ENCODE data around the gene FBXW2.

FBXW2 gene

GRCh38 chr9:120742951-120743416, 50.2 kb downstream of the FBXW2 start:
- H3K27me3 Mint-ChIP-seq: no peaks in the 10 kb centered on the region
- H3K4me3 Mint-ChIP-seq: no peak overlapping the region
- ATAC-seq (peak; percentile 79), DNase-seq (no peak)
- H3K36me3 Mint-ChIP-seq (ENCODE audit: low read depth): no peaks in the 10 kb centered on the region
- no peaks in the 10 kb centered on the region for H3K4me1 Mint-ChIP-seq
- H3K9me3 Mint-ChIP-seq: no peaks in the 10 kb centered on the region
- no peak overlapping the region for H3K27ac Mint-ChIP-seq

- no peak overlapping the region for H3K27ac Mint-ChIP-seq
- no peaks in the 10 kb centered on the region for H3K36me3 Mint-ChIP-seq (ENCODE audit: low read depth)
- H3K9me3 Mint-ChIP-seq: no peaks in the 10 kb centered on the region
- no peak overlapping the region for H3K4me3 Mint-ChIP-seq
- H3K27me3 Mint-ChIP-seq: no peaks in the 10 kb centered on the region
- ATAC-seq: no peak
- no peaks in the 10 kb centered on the region for H3K4me1 Mint-ChIP-seq
- no peak for DNase-seq
These were observed 51.5 kb downstream of the FBXW2 start for GRCh38 chr9:120741701-120742100.

- no peak overlapping the region for H3K4me3 Mint-ChIP-seq
- DNase-seq (no peak), ATAC-seq (no peak)
- H3K9me3 Mint-ChIP-seq: no peaks in the 10 kb centered on the region
- H3K27me3 Mint-ChIP-seq: no peaks in the 10 kb centered on the region
- H3K27ac Mint-ChIP-seq: no peak overlapping the region
- no peaks in the 10 kb centered on the region for H3K4me1 Mint-ChIP-seq
- H3K36me3 Mint-ChIP-seq (ENCODE audit: low read depth): no peaks in the 10 kb centered on the region
These were observed 52.0 kb downstream of the FBXW2 start for GRCh38 chr9:120741191-120741590.

- no peaks in the 10 kb centered on the region for H3K36me3 Mint-ChIP-seq (ENCODE audit: low read depth)
- DNase-seq (no peak), ATAC-seq (no peak)
- no peak overlapping the region for H3K4me3 Mint-ChIP-seq
- no peaks in the 10 kb centered on the region for H3K4me1 Mint-ChIP-seq
- H3K9me3 Mint-ChIP-seq: no peaks in the 10 kb centered on the region
- no peaks in the 10 kb centered on the region for H3K27me3 Mint-ChIP-seq
- no peak overlapping the region for H3K27ac Mint-ChIP-seq
These were observed 53.1 kb downstream of the FBXW2 start for GRCh38 chr9:120740132-120740531.

GRCh38 chr9:120737416-120738165, 55.6 kb downstream of the FBXW2 start:
- H3K27ac Mint-ChIP-seq: no peak overlapping the region
- H3K4me3 Mint-ChIP-seq: no peak overlapping the region
- no peaks in the 10 kb centered on the region for H3K4me1 Mint-ChIP-seq
- DNase-seq: no peak
- no peaks in the 10 kb centered on the region for H3K36me3 Mint-ChIP-seq (ENCODE audit: low read depth)
- no peaks in the 10 kb centered on the region for H3K27me3 Mint-ChIP-seq
- H3K9me3 Mint-ChIP-seq: no peaks in the 10 kb centered on the region
- no peak for ATAC-seq

- H3K27ac Mint-ChIP-seq: no peak overlapping the region
- no peaks in the 10 kb centered on the region for H3K4me1 Mint-ChIP-seq
- H3K36me3 Mint-ChIP-seq (ENCODE audit: low read depth): no peaks in the 10 kb centered on the region
- no peak for ATAC-seq
- no peaks in the 10 kb centered on the region for H3K9me3 Mint-ChIP-seq
- H3K27me3 Mint-ChIP-seq: no peaks in the 10 kb centered on the region
- no peak for DNase-seq
- no peak overlapping the region for H3K4me3 Mint-ChIP-seq
These were observed 56.3 kb downstream of the FBXW2 start for GRCh38 chr9:120736881-120737280.

- ATAC-seq (no peak), DNase-seq (no peak)
- Mint-ChIP-seq H3K36me3 (ENCODE audit: low read depth) (no peaks in the 10 kb centered on the region), H3K4me1 (no peaks in the 10 kb centered on the region), H3K4me3 (no peak overlapping the region), H3K9me3 (no peaks in the 10 kb centered on the region), H3K27me3 (no peaks in the 10 kb centered on the region), H3K27ac (no peak overlapping the region)
These were observed 57.6 kb downstream of the FBXW2 start for GRCh38 chr9:120735415-120736126.

- no peak for ATAC-seq
These were observed 58.4 kb downstream of the FBXW2 start for GRCh38 chr9:120734607-120735410.

GRCh38 chr9:120733190-120733589, 60.0 kb downstream of the FBXW2 start:
- H3K4me3 Mint-ChIP-seq: no peak overlapping the region
- no peaks in the 10 kb centered on the region for H3K27me3 Mint-ChIP-seq
- no peak for ATAC-seq
- no peak for DNase-seq
- no peaks in the 10 kb centered on the region for H3K9me3 Mint-ChIP-seq
- H3K36me3 Mint-ChIP-seq (ENCODE audit: low read depth): no peaks in the 10 kb centered on the region
- H3K4me1 Mint-ChIP-seq: no peaks in the 10 kb centered on the region
- no peak overlapping the region for H3K27ac Mint-ChIP-seq

More at GRCh38 chr9:120734607-120735410, 58.4 kb downstream of the FBXW2 start:
- Mint-ChIP-seq H3K4me1 (no peaks in the 10 kb centered on the region), H3K9me3 (no peaks in the 10 kb centered on the region), H3K27ac (no peak overlapping the region), H3K27me3 (no peaks in the 10 kb centered on the region), H3K4me3 (no peak overlapping the region), H3K36me3 (ENCODE audit: low read depth) (no peaks in the 10 kb centered on the region)
- no peak for DNase-seq

- no peak for ATAC-seq
These were observed 62.3 kb downstream of the FBXW2 start for GRCh38 chr9:120730654-120731514.

GRCh38 chr9:120729791-120730241, 63.4 kb downstream of the FBXW2 start:
- no peaks in the 10 kb centered on the region for H3K4me1 Mint-ChIP-seq
- H3K4me3 Mint-ChIP-seq: no peak overlapping the region
- H3K9me3 Mint-ChIP-seq: no peaks in the 10 kb centered on the region
- H3K36me3 Mint-ChIP-seq (ENCODE audit: low read depth): no peaks in the 10 kb centered on the region
- H3K27me3 Mint-ChIP-seq: no peaks in the 10 kb centered on the region
- no peak for DNase-seq
- ATAC-seq: no peak
- no peak overlapping the region for H3K27ac Mint-ChIP-seq

More at GRCh38 chr9:120730654-120731514, 62.3 kb downstream of the FBXW2 start:
- Mint-ChIP-seq H3K9me3 (no peaks in the 10 kb centered on the region), H3K27ac (no peak overlapping the region), H3K4me3 (no peak overlapping the region), H3K36me3 (ENCODE audit: low read depth) (no peaks in the 10 kb centered on the region), H3K4me1 (no peaks in the 10 kb centered on the region), H3K27me3 (no peaks in the 10 kb centered on the region)
- DNase-seq: no peak

- ATAC-seq (peak; percentile 25), DNase-seq (no peak)
- H3K9me3 Mint-ChIP-seq: no peaks in the 10 kb centered on the region
- no peaks in the 10 kb centered on the region for H3K36me3 Mint-ChIP-seq (ENCODE audit: low read depth)
- no peak overlapping the region for H3K27ac Mint-ChIP-seq
- no peak overlapping the region for H3K4me3 Mint-ChIP-seq
- no peaks in the 10 kb centered on the region for H3K27me3 Mint-ChIP-seq
- H3K4me1 Mint-ChIP-seq: no peaks in the 10 kb centered on the region
These were observed 66.7 kb downstream of the FBXW2 start for GRCh38 chr9:120726484-120726883.

GRCh38 chr9:120725907-120726306, 67.3 kb downstream of the FBXW2 start:
- H3K4me3 Mint-ChIP-seq: no peak overlapping the region
- ATAC-seq (no peak), DNase-seq (no peak)
- no peaks in the 10 kb centered on the region for H3K4me1 Mint-ChIP-seq
- no peaks in the 10 kb centered on the region for H3K9me3 Mint-ChIP-seq
- H3K27ac Mint-ChIP-seq: no peak overlapping the region
- no peaks in the 10 kb centered on the region for H3K36me3 Mint-ChIP-seq (ENCODE audit: low read depth)
- H3K27me3 Mint-ChIP-seq: no peaks in the 10 kb centered on the region

Measured in activated naive CD8-positive, alpha-beta T cell treated with anti-CD3 and anti-CD28 coated beads, Interleukin-2, amount 50 U/mL, for 24 hours (primary cell).